Erythroblast (primary cell): ENCODE data around the gene FLT1.

ENCODE experiments used
- GATA1 ChIP-seq: IDR thresholded peaks from 2 replicates; pipeline ENCODE4 v1.6.1; 2011; ENCODE audit warnings: low read depth, mild to moderate bottlenecking, control low read depth, low read length, moderate library complexity
- POLR2A ChIP-seq: IDR thresholded peaks from 2 replicates; pipeline ENCODE4 v1.6.1; 2011; ENCODE audit warnings: mild to moderate bottlenecking, low read length

GRCh38 chr13:28423010-28423409, 71.9 kb downstream of the FLT1 start:
- no peak for TF ChIP-seq POLR2A
- TF ChIP-seq GATA1 = no peak
